PFSK-1 (cell line): ENCODE measurements around the gene PDGFRB.

Source experiments
- POLR2AphosphoS5 ChIP-seq: IDR thresholded peaks from 2 replicates; pipeline ENCODE4 v1.6.1; 2012; ENCODE audit warnings: low read depth, mild to moderate bottlenecking, control low read depth, low read length, moderate library complexity
- REST ChIP-seq, 2 experiments: IDR thresholded peaks; 2 replicates each; pipeline versions ENCODE4 v1.6.1 to v1.8.0; 2011 to 2012; ENCODE audit warnings: low read depth in 2 of 2, low read length in 2 of 2, control low read depth in 1 of 2, inconsistent platforms in 1 of 2, mild to moderate bottlenecking in 1 of 2, moderate library complexity in 1 of 2; ENCODE audit not compliant: insufficient read depth in 1 of 2
- TAF1 ChIP-seq: IDR thresholded peaks from 2 replicates; pipeline ENCODE4 v1.6.1; 2012; ENCODE audit warnings: low read length, control low read depth, borderline replicate concordance; ENCODE audit not compliant: insufficient read depth

GRCh38 chr5:150129454-150129812, 26.2 kb downstream of the PDGFRB start:
- TF ChIP-seq POLR2AphosphoS5: no peak
- TF ChIP-seq TAF1: no peak
- no peak for TF ChIP-seq REST (IDR thresholded peaks at IDR 0.05; ENCODE audit: insufficient read depth in 1 of 2, low read depth in 2 of 2, low read length in 2 of 2)
